Cardiac septum (tissue), 1 donor: Measurements from ENCODE around the gene SLC9A1. TPM values are rescaled to one million over a fixed set of nuclear protein-coding genes. Genes with fewer than 3 reads are reported as not detected.
"Not testable (repeated sequence)": the region's sequence is repeated elsewhere in the genome, so short reads cannot be mapped to it uniquely, and the experiment has no call there.

ENCODE experiments used
- DNase-seq: peaks from one replicate; pipeline ENCODE4 v3.0.0-alpha.2; 2020; ENCODE audit warnings: low spot score
- intact Hi-C: fragments of 100-400 bp; cut with DNase I; formaldehyde crosslinking; loops from one replicate; pipeline ENCODE4 v1.14.0; 2022
- total RNA-seq: library from RNA; stranded (reverse); fragmentation: NEBNext Ultra II Directional; extraction: Animal tissue kit (Norgen Biotek cat#: 25700); gene quantifications from one replicate; pipeline ENCODE4 v1.2.1, GENCODE V29; 2021
- donor health status: DM: no; HTN: no; CAD: no.

The SLC9A1 gene
- total RNA-seq, 1 donor from 2014 or later, result 26.1 TPM

DNA sequence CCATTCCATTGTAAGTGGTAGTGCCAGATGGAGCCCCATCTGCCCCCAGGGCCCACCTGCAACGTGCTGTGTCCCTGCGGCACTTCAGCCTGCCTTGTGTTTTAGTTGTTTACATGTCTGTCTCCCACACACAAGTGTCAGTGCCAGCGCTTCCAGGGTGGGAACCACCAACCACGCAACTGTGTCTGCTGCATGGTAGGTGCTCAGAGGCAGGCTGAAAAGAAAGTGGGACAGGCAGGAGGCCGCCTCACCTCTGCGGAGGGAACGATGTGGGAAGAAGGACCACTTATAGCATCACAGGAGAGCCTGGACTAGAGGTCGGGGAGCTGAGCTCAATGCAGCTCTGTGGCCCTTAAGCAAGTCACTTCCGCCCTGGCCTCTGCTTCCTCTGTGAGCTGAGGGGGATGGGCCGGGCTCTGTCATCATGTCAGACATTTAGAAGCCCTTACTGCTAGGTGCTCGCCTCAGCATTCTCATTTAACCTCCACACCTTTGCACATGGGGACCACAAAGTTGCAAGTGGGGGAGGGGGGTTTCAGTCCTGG lies 17.9 kb downstream of the SLC9A1 start:
- peak; percentile 93 for DNase-seq
- intact Hi-C loops, result no loop called here

- intact Hi-C loops, result no loop called here
- DNase-seq, result no peak
Measured at GRCh38 chr1:27136236-27136551, 18.7 kb downstream of the SLC9A1 start.

DNA sequence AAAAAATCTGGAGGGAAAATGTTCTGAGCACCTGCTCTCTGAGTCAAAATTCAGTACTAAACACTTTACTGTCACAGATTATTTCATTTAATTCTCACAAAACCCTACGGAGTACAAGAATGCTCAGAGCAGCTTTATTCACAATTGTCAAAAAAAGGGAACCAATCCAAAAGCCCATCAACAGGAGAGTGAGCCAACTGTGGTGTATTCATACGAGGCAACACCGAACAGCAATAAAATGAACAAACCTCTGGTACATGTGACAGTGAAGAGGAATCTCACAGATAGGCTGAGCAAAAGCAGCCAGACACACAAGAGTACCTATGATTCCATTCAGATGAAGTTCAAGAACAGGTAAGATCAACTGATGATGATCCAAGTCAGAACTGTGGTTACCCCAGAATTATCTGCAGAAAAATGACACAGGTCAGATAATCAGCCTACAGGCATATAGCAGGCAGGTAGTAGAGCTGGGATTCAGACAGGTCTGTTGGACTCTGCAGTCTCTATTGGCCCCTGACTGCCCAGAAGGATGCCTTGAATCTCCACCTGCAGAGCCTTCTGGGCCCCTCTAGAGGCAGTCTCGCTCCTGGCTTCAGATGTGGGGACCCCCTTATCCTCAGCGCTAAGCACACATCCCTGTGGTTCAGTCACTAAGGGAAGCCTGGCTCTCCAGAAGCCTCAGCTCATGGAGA lies 19.2 kb downstream of the SLC9A1 start:
- intact Hi-C loops, result no loop called here
- no peak for DNase-seq

- intact Hi-C loops, result no loop called here
- DNase-seq, result no peak
Measured at GRCh38 chr1:27133991-27134390, 20.9 kb downstream of the SLC9A1 start.

DNA sequence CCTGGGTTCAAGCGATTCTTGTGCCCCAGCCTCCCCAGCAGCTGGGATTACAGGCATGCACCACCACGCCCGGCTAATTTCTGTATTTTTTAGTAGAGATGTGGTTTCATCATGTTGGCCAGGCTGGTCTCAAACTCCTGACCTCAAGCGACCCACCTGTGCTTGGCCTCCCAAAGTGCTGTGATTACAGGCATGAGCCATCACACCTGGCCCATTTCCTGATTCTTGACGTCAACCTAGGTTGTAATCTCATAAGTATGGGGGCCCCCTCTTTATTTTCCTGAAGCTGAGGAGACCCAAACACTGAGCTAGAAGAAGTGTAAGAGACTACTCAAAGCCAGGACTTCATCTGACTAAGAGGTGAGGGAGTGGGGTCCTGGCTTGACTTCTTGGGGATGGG lies 21.8 kb downstream of the SLC9A1 start:
- intact Hi-C loops, result no loop called here
- DNase-seq, result no peak

- DNase-seq, result no peak
- intact Hi-C loops, result no loop called here
Measured at GRCh38 chr1:27132624-27133023, 22.3 kb downstream of the SLC9A1 start.

- no peak for DNase-seq
- intact Hi-C loops, result no loop called here
Measured at GRCh38 chr1:27132147-27132546, 22.8 kb downstream of the SLC9A1 start.

GRCh38 chr1:27130798-27131197 lies 24.1 kb downstream of the SLC9A1 start:
- intact Hi-C loops, result no loop called here

GRCh38 chr1:27129225-27129624 lies 25.7 kb downstream of the SLC9A1 start:
- intact Hi-C loops, result no loop called here
- DNase-seq, result no peak

More at GRCh38 chr1:27130798-27131197, 24.1 kb downstream of the SLC9A1 start:
- DNase-seq, result peak; percentile 90

DNA sequence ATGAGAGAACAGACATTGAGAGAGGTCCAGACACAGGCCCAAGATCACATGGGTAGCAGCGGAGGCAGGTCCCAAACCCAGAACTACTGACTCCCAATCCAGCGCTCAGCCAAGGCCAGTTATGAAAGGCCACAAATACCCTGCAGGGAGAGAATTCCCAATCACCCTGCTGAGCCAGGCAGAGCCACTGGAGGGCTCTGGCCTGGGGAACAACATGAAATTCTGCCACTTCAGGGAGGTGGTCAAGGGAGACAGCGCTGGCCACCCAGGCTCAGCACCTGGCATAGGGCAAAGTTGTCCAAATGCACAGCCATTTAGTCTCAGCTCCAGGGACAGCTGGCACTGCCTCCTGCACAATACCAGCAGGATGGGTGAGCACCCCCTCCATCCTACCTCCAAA lies 27.5 kb downstream of the SLC9A1 start:
- intact Hi-C loops, result no loop called here
- no peak for DNase-seq

DNA sequence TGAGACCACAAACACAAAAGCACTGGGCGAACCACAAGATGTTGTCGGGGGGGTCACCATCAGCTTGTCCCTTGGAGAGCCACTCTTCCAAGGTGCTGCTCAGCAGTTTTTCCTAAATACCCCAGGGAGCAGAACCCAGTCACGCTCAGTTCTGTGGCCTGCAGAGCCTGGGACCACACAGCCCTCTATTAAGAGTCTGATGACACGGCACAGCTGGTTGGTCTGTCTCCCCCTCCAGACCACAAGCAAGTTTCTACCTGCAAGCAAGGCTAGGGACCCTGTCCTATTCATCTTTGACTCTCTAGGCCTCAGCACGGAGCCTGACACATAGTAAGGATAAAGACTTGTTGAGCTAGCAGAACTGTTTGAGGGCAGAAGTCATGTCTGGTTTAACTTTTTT lies 28.5 kb downstream of the SLC9A1 start:
- no peak for DNase-seq
- intact Hi-C loops, result no loop called here

GRCh38 chr1:27125125-27125524 lies 29.8 kb downstream of the SLC9A1 start:
- DNase-seq, intact Hi-C loops: not testable (repeated sequence)

DNA sequence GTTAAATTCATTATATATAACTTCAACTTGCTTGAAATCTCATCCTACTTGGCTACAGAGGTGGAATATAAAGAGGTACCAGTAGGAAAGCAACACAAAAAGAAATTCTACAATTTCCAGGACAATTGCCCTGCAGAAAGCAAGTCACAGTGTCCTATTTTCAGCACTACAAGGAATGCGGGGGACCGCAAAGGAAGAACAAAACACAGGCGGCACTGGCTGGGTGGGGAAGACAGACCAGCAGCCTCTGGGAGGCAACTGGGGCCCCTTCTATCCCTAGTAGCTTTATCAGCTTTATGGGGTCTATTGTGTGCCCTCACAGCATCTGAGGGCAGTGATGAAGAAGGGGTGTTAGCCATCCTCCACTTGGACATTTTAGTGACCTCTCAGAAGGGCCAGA lies 30.5 kb downstream of the SLC9A1 start:
- DNase-seq, result no peak
- intact Hi-C loops, result no loop called here

GRCh38 chr1:27122652-27123051 lies 32.3 kb downstream of the SLC9A1 start:
- DNase-seq, result peak; percentile 82
- intact Hi-C loops, result no loop called here

GRCh38 chr1:27120854-27121253 lies 34.1 kb downstream of the SLC9A1 start:
- intact Hi-C loops, result loop anchor here (2.0 kb wide), 1 partner anchor 32 kb away; no protein-coding TSS in a partner anchor
- no peak for DNase-seq

- no peak for DNase-seq
- intact Hi-C loops, result no loop called here
Measured at GRCh38 chr1:27118440-27118689, 36.6 kb downstream of the SLC9A1 start.

GRCh38 chr1:27117733-27118439 lies 37.0 kb downstream of the SLC9A1 start:
- intact Hi-C loops, result no loop called here

DNA sequence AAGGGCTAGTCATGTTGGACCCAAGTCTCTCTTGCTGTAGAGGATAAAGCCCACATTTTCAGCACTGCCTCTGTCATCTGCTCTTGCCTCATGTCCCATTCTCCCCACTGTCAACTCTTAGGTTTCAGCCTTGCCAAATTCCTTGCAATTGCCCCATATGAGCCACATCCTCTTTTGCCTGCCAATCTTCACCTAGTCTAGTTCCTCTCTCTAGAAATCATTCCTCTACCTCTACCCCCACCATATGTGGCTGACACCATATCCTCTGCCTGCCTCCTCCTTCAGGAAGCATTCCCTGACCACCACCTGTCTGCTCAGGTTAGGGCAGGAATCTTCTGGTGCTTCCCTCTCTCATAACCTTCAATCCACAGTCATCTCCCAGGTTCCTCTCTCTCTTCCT lies 38.2 kb downstream of the SLC9A1 start:
- intact Hi-C loops, result no loop called here
- no peak for DNase-seq

More at GRCh38 chr1:27117733-27118439, 37.0 kb downstream of the SLC9A1 start:
- no peak for DNase-seq

GRCh38 chr1:27116232-27116631 lies 38.7 kb downstream of the SLC9A1 start:
- no peak for DNase-seq

GRCh38 chr1:27114546-27114945 lies 40.4 kb downstream of the SLC9A1 start:
- no peak for DNase-seq
- intact Hi-C loops, result no loop called here

More at GRCh38 chr1:27116232-27116631, 38.7 kb downstream of the SLC9A1 start:
- intact Hi-C loops, result no loop called here

GRCh38 chr1:27113861-27114260 lies 41.1 kb downstream of the SLC9A1 start:
- intact Hi-C loops, result no loop called here
- no peak for DNase-seq
